IPS-20b (cell line): Measurements from ENCODE around the gene ZNF574.

ENCODE experiments used
- H3K27ac ChIP-seq: one replicate; pipeline ENCODE4 v1.5.1; 2013; ENCODE audit warnings: low read length
- H3K27me3 ChIP-seq: 2 replicates; pipeline ENCODE4 v1.6.1; 2013; ENCODE audit warnings: mild to moderate bottlenecking, low read length, inconsistent platforms; ENCODE audit not compliant: insufficient read depth
- H3K36me3 ChIP-seq: 2 replicates; pipeline ENCODE4 v1.6.1; 2013; ENCODE audit warnings: low read depth, mild to moderate bottlenecking, inconsistent platforms, low read length, moderate library complexity; ENCODE audit not compliant: insufficient read depth
- H3K4me1 ChIP-seq: 2 replicates; pipeline ENCODE4 v1.6.1; 2013; ENCODE audit warnings: mild to moderate bottlenecking, control low read depth, inconsistent platforms, low read length, moderate library complexity; ENCODE audit not compliant: insufficient read depth
- H3K4me3 ChIP-seq: 2 replicates; pipeline ENCODE4 v1.5.1; 2013; ENCODE audit warnings: mild to moderate bottlenecking, low read length, inconsistent platforms
- H3K9ac ChIP-seq: 2 replicates; pipeline ENCODE4 v1.6.1; 2013; ENCODE audit warnings: low read depth, mild to moderate bottlenecking, inconsistent platforms, low read length, moderate library complexity
- H3K9me3 ChIP-seq: 2 replicates; pipeline ENCODE4 v1.6.1; 2013; ENCODE audit warnings: mild to moderate bottlenecking, low read depth, low read length, inconsistent platforms; ENCODE audit not compliant: insufficient read depth

ZNF574 gene

DNA sequence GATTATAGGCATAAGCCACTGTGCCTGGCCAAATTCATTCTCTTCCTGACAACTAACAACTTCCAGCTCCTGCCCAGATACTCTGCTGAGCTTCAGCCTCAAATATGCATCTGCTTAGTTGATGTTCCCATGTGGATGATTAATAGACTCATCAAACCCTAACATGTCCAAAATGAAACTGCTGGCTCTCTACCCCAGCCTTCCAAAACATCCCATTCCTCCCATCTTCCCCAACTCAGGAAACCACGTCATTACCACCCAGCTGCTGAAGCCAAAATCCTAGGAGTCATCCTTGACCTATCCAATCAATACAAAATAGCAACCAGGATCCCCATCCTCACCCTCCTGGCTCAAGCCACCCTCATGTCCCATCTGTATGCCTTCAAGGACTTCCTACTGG, 35.4 kb downstream of the ZNF574 start:
- no peak overlapping the region for H3K27ac ChIP-seq
- no peaks in the 10 kb centered on the region for H3K36me3 ChIP-seq
- no peak overlapping the region for H3K9ac ChIP-seq
- H3K9me3 ChIP-seq = no peaks in the 10 kb centered on the region
- no peaks in the 10 kb centered on the region for H3K27me3 ChIP-seq
- H3K4me3 ChIP-seq = no peak overlapping the region
- H3K4me1 ChIP-seq = peaks cover 8% of the 10 kb centered on the region; the same call in 1 of the 2 replicates

DNA sequence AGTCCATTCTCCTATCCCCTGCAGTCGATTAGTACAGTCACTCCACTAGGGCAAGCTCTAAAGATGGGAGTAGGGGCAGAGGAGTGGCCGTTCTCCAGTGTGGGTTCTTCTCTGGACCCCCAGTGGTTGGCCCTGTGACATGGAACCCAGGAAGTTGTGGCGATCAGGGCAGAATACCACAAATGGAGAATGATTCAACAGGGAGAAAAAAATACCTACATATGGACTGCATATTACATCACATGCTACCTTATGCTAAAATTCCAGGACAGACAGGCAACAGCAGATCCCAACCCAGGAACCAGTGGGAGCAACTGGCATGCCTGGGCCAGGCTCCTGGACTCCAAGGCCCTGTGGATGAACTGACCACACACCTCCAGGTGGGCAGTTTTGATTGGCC, 35.8 kb downstream of the ZNF574 start:
- H3K9ac ChIP-seq = no peak overlapping the region
- H3K9me3 ChIP-seq = no peaks in the 10 kb centered on the region
- H3K27ac ChIP-seq = no peak overlapping the region
- H3K36me3 ChIP-seq = no peaks in the 10 kb centered on the region
- no peaks in the 10 kb centered on the region for H3K27me3 ChIP-seq
- no peak overlapping the region for H3K4me3 ChIP-seq
- peaks cover 8% of the 10 kb centered on the region; the same call in 1 of the 2 replicates for H3K4me1 ChIP-seq

- Histone ChIP-seq H3K9me3 (no peaks in the 10 kb centered on the region), H3K36me3 (no peaks in the 10 kb centered on the region), H3K4me3 (no peak overlapping the region), H3K4me1 (peaks cover 6% of the 10 kb centered on the region; the same call in 1 of the 2 replicates), H3K27me3 (no peaks in the 10 kb centered on the region), H3K9ac (no peak overlapping the region), H3K27ac (no peak overlapping the region)
Observed at GRCh38 chr19:42113641-42114348, 37.8 kb downstream of the ZNF574 start.

DNA sequence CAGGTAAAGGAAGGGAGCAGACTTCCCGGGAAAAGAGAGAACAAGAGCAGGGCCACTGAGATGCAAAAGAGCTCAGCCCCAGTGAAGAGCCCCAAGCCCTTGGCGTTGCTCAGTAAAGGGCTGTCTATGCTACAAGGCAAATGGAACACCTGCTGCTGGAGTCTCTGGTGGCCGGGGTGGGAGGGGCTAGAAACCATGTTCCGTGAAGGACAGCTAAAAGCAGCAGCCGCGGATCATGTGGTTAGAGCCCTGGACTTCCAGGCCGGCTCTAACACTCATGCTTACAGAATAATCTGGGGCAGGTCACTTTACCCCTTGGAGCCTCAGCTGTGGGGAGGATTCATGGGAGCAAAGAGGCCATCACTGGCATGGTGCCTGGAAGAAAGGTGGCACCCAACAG, 38.4 kb downstream of the ZNF574 start:
- H3K4me1 ChIP-seq = peaks cover 5% of the 10 kb centered on the region; the same call in 1 of the 2 replicates
- H3K36me3 ChIP-seq = no peaks in the 10 kb centered on the region
- H3K9me3 ChIP-seq = no peaks in the 10 kb centered on the region
- H3K27ac ChIP-seq = no peak overlapping the region
- H3K4me3 ChIP-seq = no peak overlapping the region
- H3K27me3 ChIP-seq = no peaks in the 10 kb centered on the region
- H3K9ac ChIP-seq = no peak overlapping the region

GRCh38 chr19:42115219-42115618, 39.3 kb downstream of the ZNF574 start:
- H3K4me1 ChIP-seq = peaks cover 5% of the 10 kb centered on the region; the same call in 1 of the 2 replicates
- H3K36me3 ChIP-seq = no peaks in the 10 kb centered on the region
- H3K9me3 ChIP-seq = no peaks in the 10 kb centered on the region
- H3K4me3 ChIP-seq = no peak overlapping the region
- no peaks in the 10 kb centered on the region for H3K27me3 ChIP-seq
- no peak overlapping the region for H3K9ac ChIP-seq
- no peak overlapping the region for H3K27ac ChIP-seq

- no peaks in the 10 kb centered on the region for H3K9me3 ChIP-seq
- H3K36me3 ChIP-seq = no peaks in the 10 kb centered on the region
- H3K4me1 ChIP-seq = peaks cover 5% of the 10 kb centered on the region; the same call in 1 of the 2 replicates
- no peak overlapping the region for H3K9ac ChIP-seq
- H3K4me3 ChIP-seq = no peak overlapping the region
- no peaks in the 10 kb centered on the region for H3K27me3 ChIP-seq
- H3K27ac ChIP-seq = no peak overlapping the region
Observed at GRCh38 chr19:42115705-42116104, 39.7 kb downstream of the ZNF574 start.

- no peak overlapping the region for H3K4me3 ChIP-seq
- H3K9me3 ChIP-seq = no peaks in the 10 kb centered on the region
- no peak overlapping the region for H3K9ac ChIP-seq
- no peaks in the 10 kb centered on the region for H3K36me3 ChIP-seq
- H3K27me3 ChIP-seq = no peaks in the 10 kb centered on the region
- H3K27ac ChIP-seq = no peak overlapping the region
- peaks cover 12% of the 10 kb centered on the region for H3K4me1 ChIP-seq
Observed at GRCh38 chr19:42116308-42117075, 40.5 kb downstream of the ZNF574 start.

- Histone ChIP-seq H3K27ac (no peak overlapping the region), H3K4me1 (peaks cover 12% of the 10 kb centered on the region), H3K9ac (no peak overlapping the region), H3K36me3 (no peaks in the 10 kb centered on the region), H3K4me3 (no peak overlapping the region), H3K27me3 (no peaks in the 10 kb centered on the region), H3K9me3 (no peaks in the 10 kb centered on the region)
Observed at GRCh38 chr19:42117076-42117475, 41.1 kb downstream of the ZNF574 start.

DNA sequence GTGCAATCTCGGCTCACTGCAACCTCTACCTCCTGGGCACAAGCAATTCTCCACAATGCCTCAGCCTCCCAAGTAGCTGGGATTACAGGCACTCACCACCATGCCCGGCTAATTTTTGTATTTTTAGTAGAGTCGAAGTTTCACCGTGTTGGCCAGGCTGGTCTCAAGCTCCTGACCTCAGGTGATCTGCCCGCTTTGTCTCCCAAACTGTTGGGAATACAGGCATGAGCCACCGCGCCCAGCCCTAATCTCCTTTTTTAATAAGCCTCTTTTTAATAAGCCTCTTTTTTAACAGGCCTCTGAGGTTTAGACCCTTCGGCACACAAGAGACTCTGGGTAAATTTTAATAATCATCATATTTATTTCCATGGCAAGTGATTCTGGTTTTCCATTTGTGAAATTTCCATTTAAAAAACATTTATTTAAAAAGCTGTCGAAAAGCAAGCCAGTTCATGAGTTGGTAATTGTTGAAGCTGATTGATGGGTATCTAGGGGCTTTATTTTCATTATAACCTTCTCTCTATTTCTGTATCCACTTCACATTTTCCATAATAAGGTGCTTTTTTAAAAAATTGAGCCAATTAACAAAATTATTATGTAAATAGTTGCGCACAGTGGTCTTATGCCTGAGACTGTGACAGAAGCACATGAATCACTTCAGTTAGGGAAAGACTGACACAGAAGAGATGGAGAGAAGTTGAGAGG, 44.5 kb downstream of the ZNF574 start:
- Histone ChIP-seq H3K36me3 (no peaks in the 10 kb centered on the region), H3K9ac (no peak overlapping the region), H3K9me3 (no peaks in the 10 kb centered on the region), H3K27me3 (no peaks in the 10 kb centered on the region), H3K4me3 (no peak overlapping the region), H3K27ac (no peak overlapping the region), H3K4me1 (peaks cover 7% of the 10 kb centered on the region)

DNA sequence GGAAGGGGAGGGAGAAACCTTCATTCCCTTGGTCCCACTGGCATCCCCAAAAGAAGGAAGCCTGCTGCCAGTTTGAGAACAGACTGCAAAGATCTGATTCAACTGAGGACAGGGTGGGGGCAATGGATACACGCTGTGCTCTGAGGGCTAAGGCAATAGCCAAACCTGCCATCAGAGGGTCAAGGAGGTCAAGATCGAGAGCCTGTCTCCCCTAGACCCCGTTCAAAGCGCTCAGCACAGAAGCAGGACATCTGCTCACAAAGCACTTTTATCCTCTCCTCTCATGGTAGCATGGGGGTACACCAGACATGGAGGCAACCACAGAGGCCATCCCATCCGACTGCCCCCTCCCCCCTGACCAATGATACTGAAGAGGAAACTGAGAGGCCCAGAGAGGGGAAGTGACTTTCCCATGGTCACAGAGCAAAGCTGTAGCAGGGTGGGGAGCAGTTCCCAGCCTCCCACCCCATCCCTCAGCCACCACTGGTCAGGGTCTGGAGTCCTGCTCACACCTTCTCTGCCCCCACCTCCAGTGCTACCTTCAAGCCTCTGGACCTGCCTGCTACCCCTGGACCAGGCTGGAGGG, 45.2 kb downstream of the ZNF574 start:
- peaks cover 7% of the 10 kb centered on the region for H3K4me1 ChIP-seq
- no peak overlapping the region for H3K27ac ChIP-seq
- H3K4me3 ChIP-seq = no peak overlapping the region
- no peaks in the 10 kb centered on the region for H3K36me3 ChIP-seq
- H3K27me3 ChIP-seq = no peaks in the 10 kb centered on the region
- H3K9me3 ChIP-seq = no peaks in the 10 kb centered on the region
- no peak overlapping the region; the same call in 1 of the 2 replicates for H3K9ac ChIP-seq

GRCh38 chr19:42121656-42122069, 45.7 kb downstream of the ZNF574 start:
- Histone ChIP-seq H3K27me3 (no peaks in the 10 kb centered on the region), H3K4me1 (peaks cover 7% of the 10 kb centered on the region), H3K27ac (no peak overlapping the region), H3K9me3 (no peaks in the 10 kb centered on the region), H3K4me3 (no peak overlapping the region), H3K36me3 (no peaks in the 10 kb centered on the region), H3K9ac (no peak overlapping the region)
